Measurements from ENCODE around the gene DNPH1. TPM values are rescaled to one million over a fixed set of nuclear protein-coding genes. Genes with fewer than 3 reads are reported as not detected.

The DNPH1 gene
- total RNA-seq, 1 donor from 2014 or later: 45.9 TPM

GRCh38 chr6:43265564-43265963 is 36.3 kb upstream of the DNPH1 start:
- intact Hi-C loops (cut with DNase I): no loop called here
- DNase-seq (ENCODE audit: low spot score) (no peak), ATAC-seq (no peak)

DNA sequence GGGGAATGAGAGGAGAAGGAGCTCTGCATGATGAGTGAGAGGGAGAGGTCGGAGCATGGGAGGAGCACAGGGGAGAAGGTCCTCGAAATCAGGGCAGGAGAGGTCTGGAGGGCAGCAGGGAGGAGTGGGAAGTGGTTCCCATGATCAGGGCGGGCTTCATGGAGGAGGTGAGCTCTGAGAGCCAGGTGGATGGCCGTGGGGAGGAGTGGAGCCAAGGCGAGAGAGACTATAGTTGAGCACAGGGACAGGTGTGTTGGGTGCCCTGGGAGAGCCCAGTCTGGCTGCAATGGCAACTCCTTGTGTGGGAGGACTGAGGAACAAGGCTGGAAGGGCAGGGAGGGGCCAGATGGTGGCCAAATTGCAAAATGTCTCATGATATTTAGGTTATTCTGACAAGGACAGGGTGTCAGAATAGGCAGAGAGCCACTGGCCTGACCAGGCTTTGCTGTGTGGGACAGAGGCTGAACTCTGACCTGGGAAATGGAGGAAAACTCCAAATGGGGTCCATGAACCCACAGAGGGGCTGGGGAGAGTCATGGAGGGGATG is 35.4 kb upstream of the DNPH1 start:
- no peak for DNase-seq (ENCODE audit: low spot score)
- no peak for ATAC-seq
- intact Hi-C loops (cut with DNase I): no loop called here

DNA sequence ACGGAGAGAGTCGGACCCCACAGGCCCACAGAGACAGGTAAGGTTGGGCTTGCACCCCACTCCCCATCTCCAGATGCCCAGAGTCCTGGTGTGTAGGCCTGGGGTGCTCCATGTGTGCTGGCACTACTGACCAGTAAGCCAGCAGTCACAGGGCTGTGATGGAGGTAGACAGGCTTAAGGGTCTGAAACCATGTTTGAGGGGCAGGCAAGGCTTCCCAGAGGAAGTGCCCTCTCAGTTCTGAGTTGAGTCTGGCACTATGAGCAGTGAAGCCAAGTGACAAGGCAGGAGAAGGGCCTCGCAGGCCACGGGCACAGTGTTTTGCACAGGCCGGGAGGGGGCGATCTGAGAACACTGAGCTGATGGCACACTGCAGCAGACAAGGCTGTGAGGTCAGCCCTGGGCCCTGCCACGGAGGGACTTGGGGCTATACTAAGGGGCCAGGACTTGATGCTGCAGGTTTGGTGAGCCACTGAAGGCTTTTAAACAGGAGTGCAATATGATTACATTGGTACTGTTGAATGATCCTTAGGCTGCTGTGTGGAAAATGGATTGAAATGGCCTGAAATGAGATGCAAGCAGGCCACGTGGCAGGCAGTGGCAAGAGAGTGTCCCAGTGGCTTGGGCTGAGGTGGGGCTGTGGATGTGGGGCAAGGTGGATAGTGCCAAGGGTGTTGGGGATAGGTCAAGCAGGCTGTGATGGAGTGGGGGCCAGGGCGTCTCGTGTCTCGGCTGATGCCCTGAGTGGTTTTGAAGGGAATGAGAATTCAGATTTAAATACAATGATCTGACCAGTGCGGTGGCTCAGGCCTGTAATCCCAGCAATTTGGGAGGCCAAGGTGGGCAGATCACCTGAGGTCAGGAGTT is 34.3 kb upstream of the DNPH1 start:
- DNase-seq (ENCODE audit: low spot score): peak; percentile 81
- peak; percentile 83 for ATAC-seq
- intact Hi-C loops (cut with DNase I): no loop called here

- intact Hi-C loops (cut with DNase I): no loop called here
- DNase-seq (ENCODE audit: low spot score) (no peak), ATAC-seq (no peak)
Observed at GRCh38 chr6:43262780-43263313, 33.6 kb upstream of the DNPH1 start.

DNA sequence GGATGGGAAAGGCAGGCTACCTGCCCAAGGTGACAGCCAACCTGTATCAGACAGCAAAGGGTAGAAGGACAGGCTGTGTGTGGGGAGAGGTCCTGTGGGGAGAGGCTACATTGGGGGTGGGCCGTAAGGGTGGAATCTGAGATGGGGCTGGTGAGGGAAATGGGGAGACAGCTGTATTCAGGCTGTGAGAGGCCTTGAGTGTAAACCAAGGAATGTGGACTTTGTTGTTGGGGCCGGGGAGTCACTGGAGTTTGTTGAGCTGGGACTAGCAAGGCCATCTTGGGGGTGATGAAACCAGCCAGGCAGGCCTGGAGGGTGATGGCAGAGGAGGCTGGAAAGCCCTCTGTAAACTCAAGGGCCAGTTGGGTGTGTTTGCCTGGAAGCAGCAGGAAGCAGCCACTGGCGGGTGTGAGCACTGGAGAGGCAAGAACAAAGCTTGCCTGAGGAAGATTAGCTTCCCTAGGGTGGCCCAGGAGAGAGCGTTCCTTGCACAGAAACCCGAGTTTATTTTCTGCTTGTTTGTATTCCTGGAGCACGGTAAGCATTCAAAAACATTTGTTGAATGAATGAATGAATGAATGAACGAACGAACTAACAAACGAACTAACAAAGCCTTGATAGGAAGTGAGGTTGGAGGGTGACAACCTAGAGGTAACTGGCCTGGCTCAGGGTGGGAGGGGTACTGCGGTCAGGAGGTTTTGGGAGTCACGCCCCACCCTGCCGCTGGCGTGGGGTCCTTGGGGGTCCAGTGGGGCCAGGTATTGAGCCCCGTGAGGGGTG is 32.9 kb upstream of the DNPH1 start:
- DNase-seq (ENCODE audit: low spot score) (no peak), ATAC-seq (no peak)
- intact Hi-C loops (cut with DNase I): no loop called here

GRCh38 chr6:43261198-43261597 is 31.9 kb upstream of the DNPH1 start:
- DNase-seq (ENCODE audit: low spot score) (no peak), ATAC-seq (no peak)
- intact Hi-C loops (cut with DNase I): no loop called here

DNA sequence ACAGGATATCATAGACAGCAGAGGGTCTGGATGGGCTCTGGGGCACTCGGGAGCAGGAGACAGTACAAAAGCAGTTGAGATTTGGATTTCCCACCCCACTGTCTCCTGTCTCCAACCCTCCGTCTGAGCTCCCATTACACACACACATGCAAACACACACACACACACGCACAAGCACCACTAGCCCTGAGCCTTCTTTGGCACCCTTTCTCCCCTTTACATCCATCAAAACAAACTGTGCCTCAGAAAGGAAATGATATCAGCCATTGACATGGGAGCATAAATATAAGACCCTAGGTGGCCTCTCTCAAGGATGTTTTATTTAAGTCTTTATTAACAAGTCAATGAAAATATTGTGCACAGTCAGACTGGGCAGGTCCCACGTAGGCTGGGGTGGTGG is 31.5 kb upstream of the DNPH1 start:
- DNase-seq (ENCODE audit: low spot score) (no peak), ATAC-seq (no peak)
- intact Hi-C loops (cut with DNase I): no loop called here

DNA sequence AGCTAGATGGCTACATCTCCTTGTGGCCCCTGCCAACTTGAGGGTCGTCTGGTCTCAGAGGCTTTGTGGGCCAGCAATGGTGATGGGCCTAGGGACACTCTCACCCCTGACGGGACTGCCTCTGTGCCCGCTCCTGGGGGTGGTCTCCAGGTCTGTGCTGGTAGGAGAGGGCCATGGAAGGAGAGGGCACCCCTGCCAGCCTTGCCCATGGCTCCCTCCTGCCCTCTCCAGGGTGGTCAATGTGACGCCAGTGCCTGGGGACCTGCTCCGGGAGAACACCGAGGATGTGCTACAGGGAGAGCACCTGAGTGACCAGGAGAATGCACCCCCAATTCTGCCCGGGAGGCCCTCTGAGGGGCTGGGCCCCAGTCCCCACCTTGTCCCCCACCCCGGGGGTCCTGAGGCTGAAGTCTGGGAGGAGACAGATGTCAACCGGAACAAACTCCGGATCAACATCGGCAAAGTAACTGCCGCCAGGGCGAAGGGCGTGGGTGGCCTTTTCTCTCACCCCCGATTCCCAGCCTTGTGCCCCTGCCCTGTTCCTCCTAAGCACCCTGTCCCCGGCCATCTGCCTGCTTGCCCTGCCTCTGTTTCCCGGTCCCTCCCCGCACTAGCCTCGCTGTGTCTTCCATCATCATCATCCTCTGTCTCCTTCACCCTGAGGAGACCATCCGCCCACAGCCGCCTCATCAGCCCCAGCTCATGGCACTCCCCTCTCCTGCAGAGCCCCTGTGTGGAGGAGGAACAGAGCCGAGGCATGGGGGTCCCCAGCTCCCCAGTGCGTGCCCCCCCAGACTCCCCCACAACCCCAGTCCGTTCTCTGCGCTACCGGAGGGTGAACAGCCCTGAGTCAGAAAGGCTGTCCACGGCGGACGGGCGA is 29.8 kb upstream of the DNPH1 start:
- intact Hi-C loops (cut with DNase I): no loop called here
- ATAC-seq (no peak), DNase-seq (ENCODE audit: low spot score) (no peak)

DNA sequence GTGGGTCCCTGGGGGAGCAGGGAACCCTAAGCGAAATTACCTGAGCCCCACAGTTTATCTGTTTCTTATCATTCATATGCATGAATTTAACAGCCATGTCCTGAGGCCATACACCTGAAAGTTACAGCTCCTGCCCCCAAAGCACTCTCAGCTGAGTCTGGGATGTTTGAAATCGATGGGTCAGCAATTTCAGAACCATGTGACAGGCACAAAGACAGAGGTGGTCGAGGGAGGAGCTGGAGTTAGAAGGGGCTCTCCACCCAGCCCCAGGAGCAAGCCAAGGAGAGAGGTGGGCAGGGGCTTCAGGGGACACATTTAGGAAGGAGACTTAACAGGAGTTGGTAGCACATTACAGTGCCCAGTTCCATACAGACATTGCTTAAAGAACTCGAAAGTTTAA is 28.9 kb upstream of the DNPH1 start:
- DNase-seq (ENCODE audit: low spot score) (no peak), ATAC-seq (no peak)
- intact Hi-C loops (cut with DNase I): no loop called here

DNA sequence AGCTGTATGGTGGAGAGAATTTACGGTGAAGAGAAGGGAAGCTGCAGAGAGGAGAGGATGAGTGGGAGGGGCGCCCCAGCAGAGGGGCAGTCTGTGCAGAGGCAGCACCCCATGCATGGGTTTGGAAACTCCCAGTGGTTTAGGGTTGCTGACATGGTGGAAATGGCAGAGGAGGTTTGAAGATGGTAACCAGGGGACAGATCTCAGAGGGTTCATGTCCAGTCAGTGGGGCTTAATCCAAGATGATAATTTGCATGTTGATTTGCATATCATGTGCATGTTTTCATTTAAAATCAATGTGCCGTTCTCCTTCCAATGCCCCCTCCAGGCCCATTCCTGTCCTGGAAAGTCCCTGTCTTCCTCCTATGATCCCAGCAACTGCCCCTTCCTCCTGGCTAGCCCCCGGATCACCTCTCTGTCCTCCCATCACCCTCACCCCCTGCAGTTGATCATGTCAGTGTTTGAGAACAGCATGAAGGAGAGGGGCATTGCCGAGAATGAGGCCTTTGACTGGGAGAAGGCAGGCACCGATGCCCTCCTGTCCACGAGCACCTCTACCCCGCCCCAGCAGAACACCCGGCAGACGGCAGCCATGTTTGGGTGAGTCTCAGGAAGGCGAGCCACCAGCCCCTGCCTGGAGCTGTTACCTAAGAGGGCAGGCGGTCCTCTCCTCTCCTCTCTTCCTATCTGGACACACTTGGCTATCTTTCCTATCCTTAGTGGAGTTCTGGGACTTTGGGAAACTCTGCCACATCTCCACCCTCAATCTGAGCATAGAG is 28.3 kb upstream of the DNPH1 start:
- intact Hi-C loops (cut with DNase I): no loop called here
- DNase-seq (ENCODE audit: low spot score) (no peak), ATAC-seq (no peak)

- intact Hi-C loops (cut with DNase I): no loop called here
- ATAC-seq: no peak
Observed at GRCh38 chr6:43256670-43257366, 27.5 kb upstream of the DNPH1 start.

GRCh38 chr6:43255408-43256054 is 26.2 kb upstream of the DNPH1 start:
- ATAC-seq (no peak), DNase-seq (ENCODE audit: low spot score) (no peak)
- intact Hi-C loops (cut with DNase I): no loop called here

More at GRCh38 chr6:43256670-43257366, 27.5 kb upstream of the DNPH1 start:
- DNase-seq (ENCODE audit: low spot score): no peak

DNA sequence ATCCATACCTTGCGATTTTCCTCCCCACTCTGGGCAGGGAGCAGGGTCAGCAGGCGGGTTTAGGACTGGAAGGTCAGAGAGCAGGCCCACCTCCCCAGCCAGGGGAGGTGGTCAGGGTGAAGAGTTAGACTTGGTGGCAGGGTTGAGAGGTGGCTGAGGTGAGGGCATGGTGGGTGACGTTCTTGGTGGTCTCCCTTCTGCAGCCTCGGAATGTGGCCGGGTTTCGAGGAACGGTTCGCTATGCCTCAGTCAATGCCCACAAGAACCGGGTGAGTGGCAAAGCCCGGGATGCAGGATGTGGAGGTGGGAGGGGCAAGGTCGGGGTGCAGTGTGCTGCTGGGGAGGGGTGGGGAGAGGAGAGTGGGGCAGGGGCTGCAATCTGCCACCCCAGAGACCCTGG is 25.6 kb upstream of the DNPH1 start:
- DNase-seq (ENCODE audit: low spot score): no peak
- no peak for ATAC-seq
- intact Hi-C loops (cut with DNase I): no loop called here

DNA sequence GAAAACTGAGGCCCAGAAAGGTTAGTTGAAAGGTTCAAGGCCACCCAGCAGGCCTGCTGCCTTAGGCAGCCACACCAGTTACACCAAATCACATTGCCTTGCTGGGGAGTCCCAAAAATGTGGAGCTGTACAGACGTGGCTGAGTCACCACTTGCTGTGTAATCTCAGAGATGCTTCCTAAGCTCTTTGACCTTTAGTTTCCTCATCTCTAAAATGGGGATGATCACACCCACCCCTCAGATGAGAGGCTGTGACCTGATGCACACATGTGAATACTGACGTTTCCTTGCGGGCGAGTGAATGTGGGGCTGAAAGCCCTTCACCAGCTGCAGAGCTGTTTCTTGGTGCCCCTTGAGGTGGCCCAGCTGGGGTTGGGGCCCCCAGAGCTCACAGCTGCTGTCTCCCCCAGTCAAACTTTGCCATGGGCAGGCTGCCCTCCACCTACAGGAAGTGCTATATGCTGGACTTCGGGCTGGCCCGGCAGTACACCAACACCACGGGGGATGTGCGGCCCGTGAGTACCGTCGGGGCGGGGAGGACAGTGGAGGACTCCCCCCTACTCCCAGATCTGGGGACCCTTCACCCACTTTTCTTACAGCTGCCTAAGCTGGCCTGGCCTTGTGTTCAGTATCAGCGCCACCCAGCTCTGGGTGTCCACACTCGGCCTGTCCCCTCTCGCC is 25.0 kb upstream of the DNPH1 start:
- DNase-seq (ENCODE audit: low spot score): no peak
- intact Hi-C loops (cut with DNase I): no loop called here
- no peak for ATAC-seq

DNA sequence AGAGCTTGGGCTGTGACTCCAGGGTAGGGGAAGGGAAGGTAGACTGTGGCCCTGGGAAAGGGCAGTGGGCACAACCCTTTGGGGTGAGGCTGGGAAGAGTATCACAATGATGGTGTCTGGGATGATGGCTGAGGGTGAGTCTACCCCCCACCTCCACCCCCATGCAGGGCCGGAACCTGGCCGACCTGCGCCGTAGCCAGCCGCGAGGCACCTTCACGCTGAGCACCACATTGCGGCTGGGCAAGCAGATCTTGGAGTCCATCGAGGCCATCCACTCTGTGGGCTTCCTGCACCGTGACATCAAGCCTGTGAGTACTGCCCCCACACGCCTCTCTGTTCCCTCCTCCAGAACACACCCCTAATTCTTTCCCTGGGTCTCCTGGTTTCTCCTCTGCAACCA is 24.1 kb upstream of the DNPH1 start:
- intact Hi-C loops (cut with DNase I): no loop called here
- ATAC-seq: no peak
- DNase-seq (ENCODE audit: low spot score): no peak

DNA sequence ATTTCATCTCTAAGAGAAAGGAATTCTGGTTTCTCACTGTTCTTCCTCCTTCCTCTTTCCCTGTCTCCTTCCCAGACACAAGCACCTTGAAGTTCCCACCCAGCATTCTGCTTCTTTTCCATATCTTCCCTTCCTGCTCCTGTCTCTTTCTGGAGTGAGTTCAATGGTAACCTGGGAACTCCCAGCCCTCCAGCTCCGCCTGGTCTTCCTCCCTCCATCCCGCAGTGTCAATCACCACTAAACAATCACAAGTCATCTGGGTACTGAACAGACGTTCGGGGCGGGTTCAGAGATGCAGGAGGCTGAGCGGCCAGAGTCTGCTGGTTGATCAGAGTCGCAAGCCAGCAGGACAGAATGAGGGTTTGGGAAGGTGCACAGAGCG is 21.7 kb upstream of the DNPH1 start:
- no peak for ATAC-seq
- DNase-seq (ENCODE audit: low spot score): no peak
- intact Hi-C loops (cut with DNase I): no loop called here

DNA sequence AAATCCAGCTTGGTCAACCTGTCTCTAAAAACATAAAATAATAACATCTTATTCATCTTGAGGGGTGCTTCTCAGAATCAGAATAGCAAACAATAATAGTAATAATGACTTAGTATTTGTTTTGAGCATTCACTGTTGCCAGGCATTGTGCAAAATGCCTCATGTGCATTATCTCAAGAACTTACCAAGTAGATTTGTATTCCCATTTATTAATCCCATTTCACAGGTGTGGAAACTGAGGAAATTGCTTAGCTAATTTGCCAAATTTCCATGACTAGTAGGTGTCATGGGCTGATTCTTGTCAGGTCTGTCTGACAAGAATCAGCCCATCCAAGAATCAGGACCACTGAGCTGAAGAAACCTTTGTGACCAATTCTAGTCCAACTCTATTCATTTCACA is 19.5 kb upstream of the DNPH1 start:
- DNase-seq (ENCODE audit: low spot score): no peak
- ATAC-seq: no peak
- intact Hi-C loops (cut with DNase I): no loop called here
